GM04503 (cell line): ENCODE measurements around the gene MRPS23.

Experiments
- DNase-seq: peaks from one replicate; pipeline ENCODE4 v3.0.0-alpha.2; 2012; ENCODE audit warnings: low read depth

The MRPS23 gene

GRCh38 chr17:57794841-57795240 lies 55.0 kb downstream of the MRPS23 start:
- DNase-seq: no peak

DNA sequence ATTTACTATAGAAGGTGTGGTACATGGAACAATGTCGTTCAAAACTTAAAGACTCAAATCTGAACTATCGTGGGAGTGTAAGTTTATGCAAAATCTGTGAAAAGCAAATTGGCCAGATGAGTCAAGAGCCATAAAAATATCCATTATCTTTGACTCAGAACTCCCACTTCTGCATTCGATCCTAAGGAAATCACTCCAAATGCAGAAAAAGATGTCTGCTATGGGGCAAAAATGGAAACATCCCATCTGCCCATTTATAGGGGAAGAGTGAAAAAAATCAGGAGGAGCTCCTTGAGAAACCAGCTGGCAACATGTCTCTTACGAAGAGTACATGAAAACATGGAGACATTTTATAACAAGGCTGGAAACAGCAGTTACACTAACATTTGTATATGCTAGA lies 61.1 kb downstream of the MRPS23 start:
- DNase-seq: no peak

- no peak for DNase-seq
Observed at GRCh38 chr17:57785022-57785421, 64.8 kb downstream of the MRPS23 start.
